ENCODE data around the gene MBD3L2B.

MBD3L2B gene

GRCh38 chr19:7010722-7011593 is 10.3 kb downstream of the MBD3L2B start:
- no peak for DNase-seq

DNA sequence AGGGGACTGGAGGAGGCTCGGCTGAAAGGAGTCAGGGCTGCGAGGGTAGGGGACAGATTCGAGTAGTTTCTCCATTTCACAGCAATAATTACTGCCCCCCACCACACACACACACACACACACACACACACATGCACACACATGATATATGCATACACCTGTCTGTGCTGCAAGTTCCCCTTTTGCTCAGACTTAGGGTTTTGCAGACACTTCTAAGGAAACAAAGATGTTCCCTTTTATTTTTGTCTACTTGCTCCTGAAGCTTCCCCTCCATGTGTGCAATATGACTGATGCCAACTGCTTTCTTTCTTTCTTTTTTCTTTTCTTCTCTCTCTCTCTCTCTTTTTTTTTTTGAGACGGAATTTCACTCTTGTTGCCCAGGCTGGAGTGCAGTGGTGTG is 13.4 kb downstream of the MBD3L2B start:
- no peak for DNase-seq

DNA sequence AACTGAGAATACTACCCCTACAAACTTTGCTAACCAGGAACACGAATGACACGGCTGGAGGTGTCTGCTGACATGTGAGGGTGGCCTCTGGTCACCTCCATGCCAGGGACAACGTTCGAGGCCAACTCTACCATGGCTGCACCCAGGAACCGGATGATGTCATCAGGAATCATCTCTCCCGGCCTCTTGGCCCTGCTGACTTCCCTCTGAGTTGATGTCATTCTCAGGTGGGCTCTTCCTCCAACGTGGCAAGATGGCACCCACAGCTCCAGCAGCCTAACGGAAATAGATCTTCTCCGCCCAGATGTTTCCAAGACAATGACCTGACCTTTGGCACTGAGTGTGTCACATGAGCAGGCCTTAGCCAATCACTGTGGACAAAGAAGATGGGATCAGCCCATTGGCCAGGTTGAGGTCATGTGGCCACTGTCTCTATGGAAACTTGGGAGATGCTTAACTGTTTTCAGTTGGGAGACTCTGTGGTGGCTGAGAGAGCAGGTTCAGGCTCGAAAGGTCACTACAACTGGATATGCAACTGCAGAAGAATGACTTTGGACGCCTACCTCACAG is 15.0 kb downstream of the MBD3L2B start:
- DNase-seq: no peak

DNA sequence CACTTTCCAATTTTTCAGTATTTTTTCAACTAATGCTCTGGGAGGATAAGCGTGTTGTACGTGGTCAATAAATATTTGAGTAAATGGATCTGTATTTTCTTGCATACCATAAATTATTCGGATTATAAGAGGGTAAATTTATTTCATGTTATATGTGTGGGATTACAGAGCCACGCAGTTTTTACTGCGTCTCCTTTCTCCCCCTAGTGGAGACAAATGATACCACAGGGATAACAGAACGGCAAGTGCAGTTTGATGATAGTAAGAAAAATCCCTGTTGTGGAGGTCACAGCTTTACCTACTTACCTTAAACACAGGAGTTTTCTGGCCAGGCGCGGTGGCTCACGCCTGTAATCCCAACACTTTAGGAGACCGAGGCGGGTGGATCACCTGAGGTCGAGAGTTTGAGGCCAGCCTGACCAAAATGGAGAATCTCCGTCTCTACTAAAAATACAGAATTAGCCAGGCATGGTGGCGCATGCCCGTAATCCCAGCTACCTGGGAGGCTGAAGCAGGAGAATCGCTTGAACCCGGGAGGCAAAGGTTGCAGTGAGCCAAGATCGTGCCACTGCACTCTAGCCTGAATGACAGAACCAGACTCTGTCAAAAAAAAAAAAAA is 16.8 kb downstream of the MBD3L2B start:
- DNase-seq: no peak

DNA sequence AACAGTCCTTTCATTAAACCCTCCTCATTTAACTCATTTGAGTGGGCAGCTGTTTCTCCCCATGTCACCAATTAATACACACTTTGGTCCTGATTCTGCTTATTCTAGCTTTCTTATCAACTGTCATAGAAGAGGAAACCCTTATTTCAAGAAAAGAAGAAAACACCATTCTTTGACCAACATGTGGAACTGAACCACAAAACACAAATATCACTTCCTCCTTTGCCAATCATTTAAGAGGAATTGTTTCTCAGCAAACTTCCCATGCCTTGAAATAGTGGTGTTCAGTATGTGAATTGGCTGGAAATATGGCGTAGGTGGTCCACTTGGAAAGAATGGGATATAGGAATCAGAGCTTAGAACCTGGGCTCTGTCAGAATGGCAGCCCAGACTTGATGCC is 20.4 kb downstream of the MBD3L2B start:
- no peak for DNase-seq

DNA sequence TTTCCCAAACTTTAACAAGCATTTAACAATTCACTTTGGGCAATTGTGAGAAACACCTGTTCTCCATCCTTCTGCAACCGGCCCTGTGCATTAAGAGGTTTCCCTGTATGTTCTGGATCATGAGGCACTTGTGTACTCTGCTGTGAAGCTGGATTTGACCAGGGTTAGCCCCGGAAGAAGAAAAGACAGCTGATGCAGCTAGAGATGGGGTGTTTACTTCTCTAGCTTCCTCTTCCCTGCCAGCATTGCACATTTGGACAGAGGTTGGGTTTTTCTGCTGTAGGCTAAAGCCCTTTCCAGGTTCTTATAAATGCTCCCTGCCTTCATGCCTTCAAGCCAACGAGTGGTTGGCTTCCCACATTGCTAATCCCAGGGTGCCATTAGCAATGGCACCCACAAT is 20.9 kb downstream of the MBD3L2B start:
- DNase-seq: no peak

GRCh38 chr19:6999933-7000332 is 21.3 kb downstream of the MBD3L2B start:
- DNase-seq: no peak

DNA sequence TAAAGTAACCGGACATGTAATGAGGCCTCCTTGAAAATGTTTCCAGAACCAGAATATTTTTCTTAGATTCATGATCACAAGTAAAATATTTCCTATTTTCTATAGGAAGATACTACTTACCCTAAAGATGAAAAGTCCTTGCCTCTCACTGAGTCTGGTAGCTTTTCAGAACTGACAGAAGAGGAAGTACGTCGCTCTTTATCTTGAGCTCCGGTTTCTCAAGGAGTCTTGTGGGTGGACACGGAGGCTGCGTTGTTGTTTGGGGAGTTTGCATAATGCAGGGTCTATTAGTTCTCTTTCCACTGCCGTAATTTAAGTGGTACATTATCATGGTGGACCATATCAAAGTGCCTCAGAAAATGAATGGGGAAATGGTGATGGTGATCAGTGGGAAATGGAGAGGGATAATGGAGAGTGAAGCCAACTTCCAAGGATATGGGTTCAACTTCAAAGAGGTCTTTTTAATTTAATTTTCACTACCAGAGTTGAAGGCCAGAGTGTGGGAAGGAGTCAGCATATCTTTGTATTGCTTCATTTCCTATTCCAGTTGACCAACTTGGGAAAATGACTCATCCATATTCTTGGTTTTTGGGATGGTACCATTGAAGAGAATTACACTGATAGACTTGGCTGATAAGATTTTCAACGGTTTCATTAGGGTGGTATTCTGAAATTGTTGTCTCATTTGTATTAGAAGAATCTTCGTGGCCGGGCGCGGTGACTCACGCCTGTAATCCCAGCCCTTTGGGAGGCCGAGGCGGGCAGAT is 23.4 kb downstream of the MBD3L2B start:
- no peak for DNase-seq

DNA sequence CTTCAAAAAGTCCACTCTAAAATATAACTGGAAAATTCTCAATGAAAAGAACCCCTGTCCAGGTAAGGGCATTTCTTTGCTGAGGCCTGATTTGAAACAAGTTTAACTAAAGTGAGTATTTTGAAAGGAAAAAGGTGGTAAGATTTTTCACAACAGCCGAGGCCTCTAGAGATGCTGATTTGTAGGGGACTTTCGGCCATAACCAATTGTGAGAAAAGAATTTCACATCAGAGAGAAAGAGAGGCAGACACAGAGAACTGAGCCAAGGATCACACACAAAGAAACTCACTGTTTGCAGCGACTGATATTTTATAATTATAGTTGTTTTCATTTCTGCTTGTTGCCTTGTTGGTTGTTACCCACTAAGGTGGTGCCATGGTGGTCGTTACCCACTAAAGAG is 24.4 kb downstream of the MBD3L2B start:
- no peak for DNase-seq

DNA sequence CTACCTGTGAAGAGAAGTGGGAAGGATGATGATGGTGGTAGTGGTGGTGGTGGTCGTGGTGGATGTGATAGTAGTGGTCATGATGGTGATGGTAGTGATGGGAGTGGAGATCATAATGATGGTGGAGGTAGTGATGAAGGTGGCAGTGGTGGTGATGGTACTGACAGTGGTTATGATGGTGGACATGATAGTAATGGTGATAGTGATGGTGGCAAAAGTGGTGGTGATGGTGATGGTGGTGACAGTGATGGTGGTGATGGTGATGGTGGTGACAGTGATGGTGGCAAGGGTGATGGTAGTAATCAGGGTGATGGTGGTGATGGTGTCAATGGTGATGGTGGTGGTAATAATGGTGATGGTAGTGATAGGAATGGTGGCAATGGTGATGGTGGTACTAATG is 26.2 kb downstream of the MBD3L2B start:
- no peak for DNase-seq

- no peak for DNase-seq
Observed at GRCh38 chr19:6988257-6988656, 33.0 kb downstream of the MBD3L2B start.

DNA sequence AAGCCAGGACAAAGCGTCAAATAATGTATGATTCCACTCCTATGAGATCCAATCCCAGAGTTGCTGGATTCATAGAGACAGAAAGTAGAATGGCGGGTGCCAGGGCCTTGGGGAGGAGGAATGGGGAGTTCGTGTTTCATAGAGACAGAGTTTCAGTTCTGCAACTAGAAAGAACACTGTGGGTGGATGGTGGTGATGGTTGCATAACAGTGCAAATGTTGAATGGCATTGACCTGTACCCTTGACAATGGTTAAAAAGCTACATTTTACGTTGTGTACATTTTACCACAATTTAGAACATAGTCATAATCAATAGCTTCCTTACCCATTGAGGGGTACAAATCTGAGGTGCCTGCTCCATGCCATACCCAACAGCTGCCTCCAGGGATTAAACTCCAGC is 33.4 kb downstream of the MBD3L2B start:
- DNase-seq: no peak

- no peak for DNase-seq
Observed at GRCh38 chr19:6983448-6983847, 37.8 kb downstream of the MBD3L2B start.

DNA sequence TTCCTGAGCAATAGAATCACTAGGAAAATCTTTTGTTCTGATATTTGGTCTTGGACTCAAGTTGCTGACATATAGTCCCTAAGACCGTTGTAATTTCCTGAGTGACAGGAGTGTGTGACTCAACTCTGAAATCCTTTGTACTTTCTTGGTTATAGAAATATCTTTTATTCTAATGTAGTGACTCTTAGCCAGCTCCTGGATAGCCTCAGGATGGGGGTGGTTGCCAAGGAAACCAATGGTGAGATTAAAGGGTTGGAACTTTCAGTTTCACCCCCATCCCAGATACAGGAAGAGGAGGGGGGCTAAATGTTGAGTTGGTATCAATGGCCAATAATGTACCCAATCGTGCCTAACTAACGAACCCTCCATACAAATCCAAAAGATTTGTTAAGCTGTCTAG is 41.8 kb downstream of the MBD3L2B start:
- no peak for DNase-seq

DNA sequence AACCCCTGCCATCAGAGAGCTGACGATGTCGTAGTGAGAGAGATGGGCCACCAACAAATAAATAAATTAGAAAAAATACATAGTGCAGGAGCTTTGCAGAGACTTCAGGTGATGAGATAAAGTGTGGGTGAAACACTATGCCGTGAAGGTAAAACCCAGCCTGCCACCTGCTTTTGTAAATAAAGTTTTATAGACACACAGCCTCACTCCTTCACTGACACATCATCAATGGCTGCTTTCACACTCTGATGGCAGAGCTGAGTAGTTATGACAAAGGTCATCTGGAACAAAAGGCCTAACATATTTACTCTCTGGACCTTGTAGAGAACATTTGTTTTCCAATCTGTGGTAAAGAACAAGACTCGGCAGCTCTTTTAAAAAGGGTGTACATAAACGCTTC is 45.0 kb downstream of the MBD3L2B start:
- DNase-seq: no peak

DNA sequence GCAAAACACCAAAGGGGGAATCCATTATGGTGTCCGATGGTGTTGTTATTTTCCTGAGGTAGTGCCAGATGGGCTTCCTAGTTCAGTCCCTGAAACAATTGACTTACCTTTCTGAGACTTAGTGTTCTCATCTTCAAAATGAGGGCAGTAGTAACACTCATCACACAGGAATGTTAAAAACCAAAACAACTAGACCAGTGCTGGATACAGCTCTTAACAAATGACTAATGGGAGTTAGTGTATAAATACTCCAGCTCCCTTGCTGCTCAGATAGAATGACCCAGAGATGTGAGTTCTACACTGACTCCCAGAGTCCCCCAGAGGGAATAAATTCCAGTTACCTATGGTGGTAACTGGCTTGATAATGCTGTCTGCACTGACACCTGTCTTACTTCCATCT is 49.9 kb downstream of the MBD3L2B start:
- DNase-seq: no peak

GRCh38 chr19:6970443-6970842 is 50.8 kb downstream of the MBD3L2B start:
- no peak for DNase-seq

DNA sequence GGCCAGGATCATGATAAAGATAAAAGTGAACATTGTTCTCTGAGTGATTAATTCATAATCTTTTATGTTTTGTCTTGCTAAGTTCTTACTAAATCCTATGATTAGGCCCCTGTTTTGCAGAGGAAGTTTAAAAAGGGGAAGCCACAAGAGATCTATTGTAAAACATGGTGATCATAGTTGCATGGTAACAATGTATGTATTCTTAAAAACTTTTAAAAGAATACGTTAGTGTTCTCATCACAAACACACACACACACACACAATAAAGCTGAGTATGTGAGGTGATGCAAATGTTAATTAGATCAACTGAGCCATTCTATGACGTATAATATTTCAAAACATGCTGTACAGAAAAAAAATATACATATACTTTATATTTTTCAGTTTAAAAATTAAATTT is 51.2 kb downstream of the MBD3L2B start:
- DNase-seq: no peak

DNA sequence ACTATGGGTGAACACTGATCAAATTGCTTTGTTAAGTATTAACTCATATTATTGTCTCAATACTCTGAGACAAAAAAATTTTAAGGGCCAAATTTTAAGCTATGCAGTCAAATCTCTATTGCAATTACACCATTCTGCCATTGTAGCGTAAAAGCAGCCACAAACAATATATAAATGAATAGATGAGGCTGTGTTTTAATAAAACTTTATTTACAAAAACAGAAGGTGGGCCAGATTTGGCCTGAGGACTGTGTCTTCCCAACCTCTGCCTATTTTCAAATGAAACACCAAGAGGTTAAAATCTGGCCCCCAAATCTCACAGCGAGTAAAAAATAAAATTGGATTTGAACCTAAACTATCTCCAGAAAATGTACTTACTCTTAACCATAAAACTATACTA is 51.7 kb downstream of the MBD3L2B start:
- no peak for DNase-seq
